A673 (cell line): ENCODE data around the gene CACNB1.

Experiments used
- EZH2 ChIP-seq: fragments of 200-600 bp; sonication (generic); IDR thresholded peaks from 2 replicates; pipeline ENCODE4 v1.6.1; 2017; ENCODE audit warnings: borderline replicate concordance, low read depth, mild to moderate bottlenecking, mixed read lengths, antibody characterized with exemption, low read length; ENCODE audit not compliant: poor library complexity, severe bottlenecking
- TF ChIP-seq, protein P1 (sequence below): fragments of 300-800, 200-600 bp; sonication (generic); conservative IDR thresholded peaks from 2 replicates; pipeline ENCODE4 v1.5.1; 2017; ENCODE audit warnings: low read depth, mild to moderate bottlenecking, antibody characterized with exemption, low read length, moderate library complexity, mixed read lengths

DNA sequence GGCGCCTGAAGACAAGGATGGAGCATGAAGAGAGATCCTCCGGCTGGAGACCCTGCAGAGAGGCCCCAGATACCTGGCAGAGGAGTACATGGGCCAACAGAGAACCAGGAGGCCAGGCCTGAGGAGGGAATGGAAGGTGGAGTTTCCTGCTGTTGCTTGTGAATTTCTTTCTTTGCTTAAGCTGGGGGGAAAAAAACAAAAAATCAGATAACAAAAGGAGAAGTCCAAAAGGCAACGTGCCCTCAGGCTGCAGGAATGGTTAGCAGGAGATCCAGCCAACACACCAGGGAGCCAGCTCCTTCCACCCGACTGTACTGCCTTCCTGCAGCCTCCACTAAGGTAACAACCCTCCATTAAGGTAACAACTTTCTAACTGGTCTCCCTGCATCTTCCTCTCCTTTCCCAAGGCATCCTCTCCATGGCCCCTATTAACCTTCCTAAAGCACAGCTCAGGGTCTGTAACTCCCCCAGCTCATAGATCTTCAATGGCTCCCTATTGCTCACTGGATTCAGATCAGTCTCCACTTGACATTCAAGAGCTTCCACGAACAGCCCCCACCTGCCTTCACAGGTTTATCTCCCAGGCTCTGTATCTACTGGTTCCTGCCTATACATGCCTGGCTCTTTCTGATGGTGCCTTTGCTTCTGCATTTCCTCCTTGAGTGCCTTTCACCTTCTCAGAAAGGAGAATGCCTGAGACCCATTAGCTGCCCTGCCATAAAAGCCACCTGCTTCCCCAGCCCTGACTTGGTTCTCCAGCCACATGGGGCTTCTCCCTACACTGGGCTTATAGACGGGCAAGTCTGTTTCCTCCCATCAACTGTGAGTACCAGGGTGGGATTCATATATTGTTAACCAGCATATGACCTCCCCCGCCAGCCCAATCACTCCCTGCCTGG lies 30.8 kb downstream of the CACNB1 start:
- TF ChIP-seq, protein P1, sequence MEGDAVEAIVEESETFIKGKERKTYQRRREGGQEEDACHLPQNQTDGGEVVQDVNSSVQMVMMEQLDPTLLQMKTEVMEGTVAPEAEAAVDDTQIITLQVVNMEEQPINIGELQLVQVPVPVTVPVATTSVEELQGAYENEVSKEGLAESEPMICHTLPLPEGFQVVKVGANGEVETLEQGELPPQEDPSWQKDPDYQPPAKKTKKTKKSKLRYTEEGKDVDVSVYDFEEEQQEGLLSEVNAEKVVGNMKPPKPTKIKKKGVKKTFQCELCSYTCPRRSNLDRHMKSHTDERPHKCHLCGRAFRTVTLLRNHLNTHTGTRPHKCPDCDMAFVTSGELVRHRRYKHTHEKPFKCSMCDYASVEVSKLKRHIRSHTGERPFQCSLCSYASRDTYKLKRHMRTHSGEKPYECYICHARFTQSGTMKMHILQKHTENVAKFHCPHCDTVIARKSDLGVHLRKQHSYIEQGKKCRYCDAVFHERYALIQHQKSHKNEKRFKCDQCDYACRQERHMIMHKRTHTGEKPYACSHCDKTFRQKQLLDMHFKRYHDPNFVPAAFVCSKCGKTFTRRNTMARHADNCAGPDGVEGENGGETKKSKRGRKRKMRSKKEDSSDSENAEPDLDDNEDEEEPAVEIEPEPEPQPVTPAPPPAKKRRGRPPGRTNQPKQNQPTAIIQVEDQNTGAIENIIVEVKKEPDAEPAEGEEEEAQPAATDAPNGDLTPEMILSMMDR, result no peak
- TF ChIP-seq EZH2, result no peak
